ENCODE results near the gene ENTPD7.
"Not testable (repeated sequence)": the region's sequence is repeated elsewhere in the genome, so short reads cannot be mapped to it uniquely, and the experiment has no call there.

The ENTPD7 gene

GRCh38 chr10:99659031-99659867, at the start of gene ENTPD7:
Gene ENTPD7, plus strand, starts transcription at chr10:99659509. Its CDS starts 448 bp downstream, at chr10:99659957.
- Mint-ChIP-seq H3K4me3 (peak within 1 kb of the TSS; percentile 92), H3K27me3 (no peaks in the 10 kb centered on the region), H3K36me3 (peaks cover 14% of the 10 kb centered on the region), H3K9me3 (no peaks in the 10 kb centered on the region), H3K27ac (peak within 1 kb of the TSS; percentile 85), H3K4me1 (peaks cover 37% of the 10 kb centered on the region)
- ATAC-seq: peak; percentile 100

- Mint-ChIP-seq H3K4me3 (no peak overlapping the region), H3K27ac (no peak overlapping the region), H3K36me3 (peaks cover 19% of the 10 kb centered on the region), H3K9me3 (no peaks in the 10 kb centered on the region), H3K27me3 (no peaks in the 10 kb centered on the region), H3K4me1 (peaks cover 34% of the 10 kb centered on the region)
- no peak for ATAC-seq
Observed at GRCh38 chr10:99610221-99610620, 49.1 kb upstream of the ENTPD7 start.

DNA sequence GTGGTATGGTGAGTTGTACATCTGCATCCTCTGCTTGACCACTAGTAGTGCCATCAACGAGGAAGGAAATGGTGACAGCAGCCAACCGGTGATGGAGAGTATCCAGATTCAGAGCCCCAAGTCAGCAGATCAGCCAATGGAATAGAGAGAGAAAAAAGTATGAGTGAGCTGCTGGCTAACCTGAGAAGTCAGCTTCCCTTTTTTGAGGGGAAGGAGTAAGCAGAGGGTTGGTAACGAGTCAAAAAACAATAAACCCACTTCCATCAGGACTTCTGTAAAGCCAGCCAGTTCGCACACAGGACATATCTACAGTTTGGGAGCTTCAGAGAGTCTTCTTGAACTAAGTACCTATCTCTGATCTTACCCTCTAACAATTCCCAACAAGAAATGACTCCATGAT, 48.0 kb upstream of the ENTPD7 start:
- Mint-ChIP-seq H3K27ac (no peak overlapping the region), H3K27me3 (no peaks in the 10 kb centered on the region), H3K9me3 (no peaks in the 10 kb centered on the region), H3K4me3 (no peak overlapping the region), H3K36me3 (peaks cover 25% of the 10 kb centered on the region), H3K4me1 (peaks cover 42% of the 10 kb centered on the region)
- ATAC-seq: no peak

DNA sequence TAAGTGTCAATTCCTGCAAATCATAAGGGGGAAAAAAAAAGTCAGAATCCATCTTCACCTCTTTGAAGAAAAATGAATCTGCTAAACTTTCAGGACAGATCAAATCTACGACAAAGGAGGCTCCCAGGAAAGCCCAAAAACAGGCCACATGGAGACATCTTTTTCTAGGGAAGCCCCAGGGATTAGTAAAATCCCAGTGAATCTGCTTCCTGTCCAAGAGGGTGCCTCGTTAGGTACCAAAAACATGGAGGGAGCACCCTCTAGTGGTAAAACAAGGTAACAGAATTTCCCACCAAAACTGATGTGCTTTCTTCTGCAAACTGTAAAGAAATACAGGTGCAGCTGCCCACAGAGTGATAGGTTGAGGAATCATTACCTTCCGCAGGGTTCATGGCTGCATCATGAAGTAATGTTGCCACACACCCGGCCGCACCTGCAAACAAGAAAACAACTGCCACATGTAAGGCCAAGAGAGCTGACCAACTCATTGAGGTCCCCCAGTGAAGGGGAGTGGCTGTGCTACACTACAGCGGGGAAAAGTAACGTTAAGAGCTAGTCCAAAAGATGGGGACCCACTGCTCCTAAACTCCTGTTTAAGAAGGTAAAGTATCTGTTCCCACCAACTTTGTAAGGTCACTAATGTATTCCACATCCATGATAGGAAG, 47.0 kb upstream of the ENTPD7 start:
- Mint-ChIP-seq H3K27me3 (no peaks in the 10 kb centered on the region), H3K36me3 (peaks cover 25% of the 10 kb centered on the region), H3K4me1 (peaks cover 42% of the 10 kb centered on the region), H3K9me3 (no peaks in the 10 kb centered on the region), H3K4me3 (no peak overlapping the region), H3K27ac (no peak overlapping the region)
- ATAC-seq: no peak

- H3K27me3 Mint-ChIP-seq: no peaks in the 10 kb centered on the region
- no peak for ATAC-seq
- H3K27ac Mint-ChIP-seq: no peak overlapping the region
- no peak overlapping the region for H3K4me3 Mint-ChIP-seq
- peaks cover 50% of the 10 kb centered on the region for H3K4me1 Mint-ChIP-seq
- H3K9me3 Mint-ChIP-seq: no peaks in the 10 kb centered on the region
- peaks cover 14% of the 10 kb centered on the region for H3K36me3 Mint-ChIP-seq
Observed at GRCh38 chr10:99615426-99615825, 43.9 kb upstream of the ENTPD7 start.

DNA sequence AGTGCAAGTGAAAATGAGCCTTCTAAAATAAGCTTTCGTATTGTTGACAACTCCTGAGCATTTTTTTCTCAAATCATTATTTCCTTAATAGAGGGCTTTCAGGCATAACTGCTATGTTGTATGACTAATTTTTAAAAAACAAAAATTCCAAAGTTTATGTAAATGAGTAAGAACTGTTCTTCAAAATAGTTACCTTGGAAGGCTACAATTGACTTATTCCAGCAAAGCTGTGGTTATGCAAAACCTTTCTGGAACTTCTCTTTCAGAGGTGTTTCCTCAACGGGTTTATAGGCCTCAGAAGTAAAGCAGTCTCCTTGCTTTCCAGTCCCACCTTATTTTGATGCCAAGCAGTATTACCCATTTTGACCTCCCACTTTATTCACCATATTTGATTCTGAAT, 41.6 kb upstream of the ENTPD7 start:
- Mint-ChIP-seq H3K27me3 (no peaks in the 10 kb centered on the region), H3K27ac (no peak overlapping the region), H3K4me1 (peaks cover 50% of the 10 kb centered on the region), H3K9me3 (no peaks in the 10 kb centered on the region), H3K4me3 (peak overlapping the region; percentile 49), H3K36me3 (peaks cover 6% of the 10 kb centered on the region)
- no peak for ATAC-seq

- Mint-ChIP-seq H3K9me3 (no peaks in the 10 kb centered on the region), H3K36me3 (peaks cover 6% of the 10 kb centered on the region), H3K27me3 (no peaks in the 10 kb centered on the region), H3K4me3 (peak overlapping the region; percentile 70), H3K27ac (peak overlapping the region; percentile 95), H3K4me1 (peaks cover 45% of the 10 kb centered on the region)
- no peak for ATAC-seq
Observed at GRCh38 chr10:99619090-99619800, 40.1 kb upstream of the ENTPD7 start.

DNA sequence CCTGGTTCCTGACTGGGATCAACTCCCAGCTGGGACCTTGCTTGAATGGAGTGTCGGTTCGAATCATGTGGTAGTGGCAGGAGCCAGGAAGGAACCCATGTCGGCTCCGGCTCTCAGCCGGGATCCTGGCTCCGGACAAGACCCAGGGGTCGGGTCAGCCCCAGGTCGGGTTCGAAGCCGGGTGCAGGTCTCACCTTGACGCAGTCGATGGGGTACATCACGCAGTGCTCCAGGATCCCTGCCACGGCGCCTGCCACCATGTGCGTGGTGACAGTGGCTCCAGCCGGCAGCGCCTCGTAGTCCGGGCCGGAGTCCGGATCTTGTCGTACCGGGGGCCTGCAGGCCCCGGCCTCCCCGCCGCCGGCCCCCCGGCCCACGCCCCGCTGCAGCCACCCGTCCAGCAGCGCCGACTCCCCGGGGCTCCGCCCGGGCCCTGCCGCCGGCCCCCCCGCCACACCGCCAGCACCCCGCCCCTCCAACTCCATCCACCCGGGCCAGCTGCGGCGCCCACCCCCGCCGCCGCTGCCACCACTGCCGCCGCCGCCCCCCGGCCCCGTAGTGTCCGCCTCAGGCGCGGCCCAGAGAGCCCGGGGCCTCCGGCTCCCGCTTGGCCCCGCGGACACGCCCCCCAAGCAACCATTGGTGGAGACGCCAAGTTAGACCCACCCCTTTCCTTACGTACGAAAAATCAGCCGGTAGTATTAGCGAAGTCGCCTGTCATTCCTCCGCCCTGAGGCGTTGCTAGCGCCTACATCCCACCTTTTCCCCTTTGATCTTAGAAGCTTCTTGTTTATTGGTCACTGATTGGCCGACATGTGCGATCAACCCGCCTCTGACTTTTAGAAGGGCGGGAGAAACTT, 39.2 kb upstream of the ENTPD7 start, which contains the start of gene SLC25A28:
Gene SLC25A28, minus strand, starts transcription at position 589 of the 860 bp plus-strand sequence. Its CDS starts 104 bp downstream, at position 485.
- peak; percentile 92 for ATAC-seq
- peak within 1 kb of the TSS; percentile 95 for H3K27ac Mint-ChIP-seq
- H3K4me3 Mint-ChIP-seq: peak within 1 kb of the TSS; percentile 86
- peaks cover 6% of the 10 kb centered on the region for H3K36me3 Mint-ChIP-seq
- H3K9me3 Mint-ChIP-seq: no peaks in the 10 kb centered on the region
- peaks cover 45% of the 10 kb centered on the region for H3K4me1 Mint-ChIP-seq
- H3K27me3 Mint-ChIP-seq: no peaks in the 10 kb centered on the region

DNA sequence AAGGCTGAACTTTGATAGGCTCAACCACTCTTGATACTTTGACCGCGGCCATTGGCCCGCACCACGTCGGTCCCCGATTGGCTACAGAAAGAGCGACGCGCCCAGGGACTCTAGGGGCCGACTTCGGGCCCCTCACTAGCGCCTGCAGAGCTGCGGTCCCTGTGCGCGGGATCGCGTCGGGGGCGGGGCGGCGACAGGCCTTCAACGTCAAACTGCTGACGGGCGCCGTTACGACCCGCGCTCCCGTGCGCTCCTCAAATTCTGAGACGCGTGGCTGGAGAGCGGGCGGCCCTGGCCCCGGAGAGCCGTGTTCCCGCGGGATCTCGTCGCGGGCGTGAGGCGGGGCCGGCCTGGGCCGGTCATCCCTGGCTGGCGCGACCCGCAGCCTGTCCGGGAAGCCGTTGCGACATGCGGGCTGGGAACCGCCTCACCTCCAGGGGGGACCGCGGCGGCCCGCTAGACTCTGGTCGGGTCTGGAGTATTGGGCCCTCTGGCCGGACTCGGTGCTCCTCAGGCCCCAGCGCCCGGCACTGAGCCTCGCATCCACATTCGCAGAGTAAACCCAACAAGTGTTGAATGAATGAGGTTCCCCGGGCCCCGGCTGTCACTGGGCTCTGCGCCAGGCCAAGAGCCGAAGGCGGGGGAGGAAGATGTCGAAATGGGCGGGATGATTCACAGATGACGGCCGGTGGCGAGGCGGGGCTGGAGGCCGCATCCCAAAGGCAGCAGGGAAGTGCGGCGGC, 38.4 kb upstream of the ENTPD7 start:
- no peaks in the 10 kb centered on the region for H3K36me3 Mint-ChIP-seq
- no peaks in the 10 kb centered on the region for H3K27me3 Mint-ChIP-seq
- H3K9me3 Mint-ChIP-seq: no peaks in the 10 kb centered on the region
- H3K4me3 Mint-ChIP-seq: peak overlapping the region; percentile 86
- peak overlapping the region; percentile 95 for H3K27ac Mint-ChIP-seq
- H3K4me1 Mint-ChIP-seq: peaks cover 37% of the 10 kb centered on the region
- peak; percentile 96 for ATAC-seq

GRCh38 chr10:99621454-99622251, 37.7 kb upstream of the ENTPD7 start:
- no peaks in the 10 kb centered on the region for H3K36me3 Mint-ChIP-seq
- no peak for ATAC-seq
- H3K4me3 Mint-ChIP-seq: peak overlapping the region; percentile 86
- no peaks in the 10 kb centered on the region for H3K9me3 Mint-ChIP-seq
- H3K27me3 Mint-ChIP-seq: no peaks in the 10 kb centered on the region
- H3K4me1 Mint-ChIP-seq: peaks cover 36% of the 10 kb centered on the region
- peak overlapping the region; percentile 95 for H3K27ac Mint-ChIP-seq

DNA sequence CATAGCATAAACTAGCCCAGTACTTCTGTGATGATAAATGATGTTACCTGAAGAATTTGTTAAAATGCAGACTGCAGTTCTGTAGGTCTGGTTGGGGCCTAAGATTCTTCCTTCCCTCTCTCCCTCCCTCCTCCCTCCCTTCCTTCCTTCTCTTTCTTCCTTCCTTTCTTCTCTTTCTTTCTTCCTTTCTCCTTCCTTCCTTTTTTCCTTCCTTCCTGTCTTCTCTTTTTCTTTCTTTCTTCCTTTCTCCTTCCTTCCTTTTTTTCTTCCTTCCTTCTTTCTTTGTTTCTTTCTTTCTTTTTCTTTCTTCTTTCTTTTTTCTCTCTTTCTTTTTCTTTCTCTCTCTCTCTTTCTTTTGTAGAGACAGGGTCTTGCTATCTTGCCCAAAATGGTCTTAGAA, 35.4 kb upstream of the ENTPD7 start:
- H3K27ac Mint-ChIP-seq: no peak overlapping the region
- H3K27me3 Mint-ChIP-seq: no peaks in the 10 kb centered on the region
- H3K4me3 Mint-ChIP-seq: no peak overlapping the region
- no peaks in the 10 kb centered on the region for H3K36me3 Mint-ChIP-seq
- H3K9me3 Mint-ChIP-seq: no peaks in the 10 kb centered on the region
- no peak for ATAC-seq
- peaks cover 23% of the 10 kb centered on the region for H3K4me1 Mint-ChIP-seq

DNA sequence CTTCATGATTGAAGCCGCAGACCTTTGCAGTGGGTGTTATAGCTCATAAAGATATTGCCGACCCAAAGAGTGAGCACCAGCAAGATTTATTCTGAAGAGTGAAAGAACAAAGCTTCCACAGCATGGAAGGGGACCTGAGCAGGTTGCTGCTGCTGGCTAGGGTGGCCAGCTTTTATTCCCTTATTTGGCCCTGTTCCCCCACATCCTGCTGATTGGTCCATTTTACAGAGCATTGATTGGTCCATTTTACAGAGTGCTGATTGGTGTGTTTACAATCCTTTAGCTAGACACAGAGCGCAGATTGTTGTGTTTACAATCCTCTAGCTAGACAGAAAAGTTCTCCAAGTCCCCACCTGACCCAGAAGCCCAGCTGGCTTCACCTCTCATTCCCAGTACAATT, 34.2 kb upstream of the ENTPD7 start:
- not testable (repeated sequence) for H3K9me3 Mint-ChIP-seq, H3K27ac Mint-ChIP-seq, H3K4me3 Mint-ChIP-seq, ATAC-seq, H3K36me3 Mint-ChIP-seq, H3K27me3 Mint-ChIP-seq
- peaks cover 17% of the 10 kb centered on the region for H3K4me1 Mint-ChIP-seq

DNA sequence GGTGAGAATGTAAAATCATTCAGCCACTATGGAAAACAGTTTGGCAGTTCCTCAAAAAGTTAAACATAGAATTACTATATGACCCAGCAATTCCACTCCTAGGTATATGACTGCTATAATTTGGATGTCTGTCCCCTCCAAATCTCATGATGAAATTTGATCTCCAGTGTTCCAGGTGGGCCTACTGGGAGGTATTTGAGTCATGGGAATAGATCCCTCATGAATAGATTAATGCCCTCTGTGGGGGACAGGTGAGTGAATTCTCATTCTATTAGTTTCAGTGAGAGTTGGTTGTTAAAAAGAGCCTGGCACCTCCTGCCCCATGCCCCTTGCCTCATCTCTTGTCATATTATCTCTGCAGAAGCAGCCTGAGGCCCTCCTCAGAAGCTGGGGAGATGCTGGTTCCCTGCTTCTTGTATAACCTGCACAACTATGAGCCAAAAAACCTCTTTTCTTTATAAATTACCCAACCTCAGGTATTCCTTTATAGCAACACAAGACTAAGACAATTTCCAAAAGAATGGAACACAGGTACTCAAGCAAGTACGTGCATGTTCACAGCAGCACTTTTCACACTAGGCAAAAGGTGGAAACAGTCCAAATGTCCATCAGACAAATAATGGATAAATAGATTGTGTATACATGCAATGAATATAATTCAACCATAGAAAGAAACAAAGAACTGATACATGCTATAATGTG, 30.2 kb upstream of the ENTPD7 start:
- H3K27ac Mint-ChIP-seq: no peak overlapping the region

More for the DNA sequence above, 30.2 kb upstream of the ENTPD7 start:
- H3K9me3 Mint-ChIP-seq: no peaks in the 10 kb centered on the region
- ATAC-seq: no peak
- peaks cover 32% of the 10 kb centered on the region for H3K27me3 Mint-ChIP-seq
- H3K4me1 Mint-ChIP-seq: no peaks in the 10 kb centered on the region
- H3K4me3 Mint-ChIP-seq: no peak overlapping the region
- H3K36me3 Mint-ChIP-seq: no peaks in the 10 kb centered on the region
